A549 (cell line): ENCODE results near the gene LYL1. TPM values are rescaled to one million over a fixed set of nuclear protein-coding genes. Genes with fewer than 3 reads are reported as not detected.

Source experiments
- ATAC-seq, 2 experiments: fragments of 200-7000 bp in 1 of 2; fragments of >200 bp in 1 of 2; cut with Nextera tagmentation in 1 of 2; cut with Tn5 transposase in 1 of 2; 3 replicates each; pipeline versions ENCODE4 v1.8.0 to v1.9.1; 2018 to 2020; ENCODE audit warnings: mild to moderate bottlenecking in 1 of 2, moderate library complexity in 1 of 2
- CTCF ChIA-PET: fragments of 300-600 bp; sonication (Branson Sonifier 250); formaldehyde crosslinking; extraction: SDS; loops from one replicate; lab custom pipeline; 2021; ENCODE audit warnings: antibody characterized with exemption, inconsistent platforms; lab: Yijun Ruan, JAX
- POLR2A ChIA-PET: fragments of 350-600 bp; formaldehyde crosslinking; extraction: SDS; loops from one replicate; lab custom pipeline; 2021; ENCODE audit warnings: antibody characterized with exemption, inconsistent platforms; lab: Yijun Ruan, JAX
- DNase-seq, 2 experiments: peaks; one replicate each; pipeline versions ENCODE4 v3.0.0 to v3.0.0-alpha.2; 2011 to 2016; ENCODE audit warnings: low read depth in 1 of 2, low spot score in 1 of 2
- FAIRE-seq: peaks from 2 replicates; lab custom pipeline; 2011; peaks lifted over from hg19 to GRCh38; lab: Jason Lieb, UNC
- H3K27ac ChIP-seq, 2 experiments: fragments of >200 bp; sonication (Bioruptor Twin); formaldehyde crosslinking; 3 replicates each; pipeline ENCODE4 v1.5.1; 2016 to 2017
- H3K4me1 ChIP-seq: fragments of >200 bp; sonication (Bioruptor Twin); formaldehyde crosslinking; 3 replicates; pipeline ENCODE4 v1.6.1; 2016
- H3K4me2 ChIP-seq: fragments of >200 bp; sonication (Bioruptor Twin); formaldehyde crosslinking; 3 replicates; pipeline ENCODE4 v1.6.1; 2016
- H3K4me3 ChIP-seq: fragments of >200 bp; sonication (Bioruptor Twin); formaldehyde crosslinking; 3 replicates; pipeline ENCODE4 v1.5.1; 2016
- H3K9me3 ChIP-seq: fragments of >200 bp; sonication (Bioruptor Twin); formaldehyde crosslinking; 3 replicates; pipeline ENCODE4 v1.6.1; 2016
- ATOH8 ChIP-seq: fragments of 250-450 bp; sonication (Bioruptor Pico); IDR thresholded peaks from 2 replicates; pipeline ENCODE4 v1.5.0; 2020; ENCODE audit warnings: low read depth, mild to moderate bottlenecking, moderate library complexity
- CBX2 ChIP-seq: fragments of 200-600 bp; sonication (generic); IDR thresholded peaks from 2 replicates; pipeline ENCODE4 v1.6.1; 2016; ENCODE audit warnings: low read depth, mild to moderate bottlenecking, borderline replicate concordance
- CEBPB ChIP-seq, 2 experiments: fragments of >200 bp in 1 of 2; sonication (Bioruptor Twin) in 1 of 2; formaldehyde crosslinking in 1 of 2; IDR thresholded peaks; 2 replicates each; pipeline ENCODE4 v1.6.1; 2012 to 2016
- CHD2 ChIP-seq: fragments of 150-350 bp; IDR thresholded peaks from 2 replicates; pipeline ENCODE4 v1.6.1; 2014; ENCODE audit warnings: low read length; ENCODE audit not compliant: partially characterized antibody
- CHD4 ChIP-seq: fragments of 200-600 bp; sonication (generic); IDR thresholded peaks from 2 replicates; pipeline ENCODE4 v1.6.1; 2016; ENCODE audit warnings: antibody characterized with exemption, mild to moderate bottlenecking, borderline replicate concordance
- CTCF ChIP-seq: fragments of >200 bp; sonication (Bioruptor Twin); formaldehyde crosslinking; IDR thresholded peaks from 3 replicates; pipeline ENCODE4 v1.5.1; 2016
- EHMT2 ChIP-seq: fragments of 200-600 bp; sonication (generic); IDR thresholded peaks from 2 replicates; pipeline ENCODE4 v1.6.1; 2016; ENCODE audit warnings: antibody characterized with exemption, low read depth, mild to moderate bottlenecking, moderate library complexity
- FOSB ChIP-seq: fragments of 250-450 bp; sonication (Bioruptor Pico); IDR thresholded peaks from 2 replicates; pipeline ENCODE4 v1.5.0; 2020; ENCODE audit warnings: mild to moderate bottlenecking, moderate library complexity
- FOSL2 ChIP-seq, 2 experiments: fragments of 450-650 bp in 1 of 2; fragments of >200 bp in 1 of 2; sonication (Bioruptor Twin) in 1 of 2; formaldehyde crosslinking; IDR thresholded peaks; 2 replicates each; pipeline versions ENCODE4 v1.5.0 to v1.6.1; 2016 to 2020; ENCODE audit warnings: mild to moderate bottlenecking in 1 of 2, moderate library complexity in 1 of 2
- FOXS1 ChIP-seq: fragments of 250-450 bp; sonication (Bioruptor Pico); IDR thresholded peaks from 2 replicates; pipeline ENCODE4 v1.5.0; 2020; ENCODE audit warnings: mild to moderate bottlenecking, moderate library complexity
- HES2 ChIP-seq: fragments of >200 bp; sonication (Bioruptor Twin); formaldehyde crosslinking; IDR thresholded peaks from 2 replicates; pipeline ENCODE4 v1.6.1; 2016
- MAFK ChIP-seq: fragments of 450-650 bp; IDR thresholded peaks from 2 replicates; pipeline ENCODE4 v1.6.1; 2014; ENCODE audit not compliant: partially characterized antibody
- MAX ChIP-seq: IDR thresholded peaks from 2 replicates; pipeline ENCODE4 v1.6.1; 2012
- NR3C1 ChIP-seq: fragments of >200 bp; sonication (Bioruptor Twin); formaldehyde crosslinking; IDR thresholded peaks from 3 replicates; pipeline ENCODE4 v1.6.1; 2017
- PBX3 ChIP-seq: IDR thresholded peaks from 2 replicates; pipeline ENCODE4 v1.6.1; 2012
- PHF8 ChIP-seq: fragments of 200-600 bp; sonication (generic); IDR thresholded peaks from 2 replicates; pipeline ENCODE4 v1.6.1; 2016; ENCODE audit warnings: low read depth, mild to moderate bottlenecking, antibody characterized with exemption, moderate library complexity, borderline replicate concordance
- POLR2A ChIP-seq: IDR thresholded peaks from 2 replicates; pipeline ENCODE4 v1.6.1; 2012; ENCODE audit warnings: mild to moderate bottlenecking, low read length
- RAD21 ChIP-seq, 2 experiments: fragments of >200 bp in 1 of 2; sonication (Bioruptor Twin) in 1 of 2; formaldehyde crosslinking in 1 of 2; IDR thresholded peaks in 1 of 2; conservative IDR thresholded peaks in 1 of 2; 2 replicates in 1 of 2; 3 replicates in 1 of 2; pipeline ENCODE4 v1.6.1; 2012 to 2018; ENCODE audit warnings: inconsistent platforms in 1 of 2
- RARB ChIP-seq: fragments of 250-450 bp; sonication (Bioruptor Pico); IDR thresholded peaks from 2 replicates; pipeline ENCODE4 v1.8.0; 2021; ENCODE audit warnings: mild to moderate bottlenecking, moderate library complexity
- RCOR1 ChIP-seq: fragments of 150-350 bp; IDR thresholded peaks from 2 replicates; pipeline ENCODE4 v1.6.1; 2014; ENCODE audit warnings: antibody characterized with exemption, low read length, low read depth
- REST ChIP-seq: fragments of 200-600 bp; sonication (generic); IDR thresholded peaks from 2 replicates; pipeline ENCODE4 v1.6.1; 2016; ENCODE audit warnings: antibody characterized with exemption, mild to moderate bottlenecking, moderate library complexity
- RNF2 ChIP-seq: fragments of 200-600 bp; sonication (generic); IDR thresholded peaks from 2 replicates; pipeline ENCODE4 v1.6.1; 2016; ENCODE audit warnings: low read depth, mild to moderate bottlenecking, antibody characterized with exemption, moderate library complexity, borderline replicate concordance
- SMC3 ChIP-seq: fragments of >200 bp; sonication (Bioruptor Twin); formaldehyde crosslinking; IDR thresholded peaks from 3 replicates; pipeline ENCODE4 v1.6.1; 2018; ENCODE audit warnings: inconsistent platforms
- SREBF2 ChIP-seq: fragments of 450-650 bp; IDR thresholded peaks from 2 replicates; pipeline ENCODE4 v1.6.1; 2014; ENCODE audit warnings: mild to moderate bottlenecking, moderate library complexity
- TFCP2L1 ChIP-seq: fragments of 250-450 bp; sonication (Bioruptor Pico); IDR thresholded peaks from 2 replicates; pipeline ENCODE4 v1.5.0; 2021; ENCODE audit warnings: mild to moderate bottlenecking
- whole genome bisulfite sequencing: methylation state at CpG from one replicate; pipeline ENCODE4 v1.1.6; 2017; ENCODE audit errors: missing lambda C conversion rate; 5-methylcytosine and 5-hydroxymethylcytosine counted together
- polyA plus RNA-seq, 4 experiments: library from polyadenylated mRNA; depleted of rRNA in 3 of 4; stranded (reverse); fragments of >200 nt; fragmentation: RNase III in 1 of 4; extraction: RNeasy Plus Mini Kit Qiagen cat#74134 plus additional on column Dnase treatment in 1 of 4; gene quantifications; 2 replicates in 3 of 4; 3 replicates in 1 of 4; pipeline ENCODE4 v1.2.3, GENCODE V29; 2011 to 2017

The LYL1 gene
- polyA plus RNA-seq, 2 of the 4 experiments (the other 2 are of a cell fraction) = 0.26 to 0.39 TPM

- ChIA-PET POLR2A (no interaction called here), CTCF (interaction anchor here (0.8 to 8.8 kb wide), 6 partner anchors 12 to 78 kb away, joined by 3 to 121 read pairs (median 6); no protein-coding TSS in a partner anchor)
- ATAC-seq (no peak), FAIRE-seq (no peak), DNase-seq (no peak)
- Histone ChIP-seq H3K4me2 (no peak overlapping the region), H3K27ac (peak overlapping the region in 1 of 2 experiments; percentile 82; a peak in 1 of 6 replicates), H3K4me1 (peaks cover 44% of the 10 kb centered on the region), H3K9me3 (no peaks in the 10 kb centered on the region), H3K4me3 (no peak overlapping the region)
- WGBS = 79% methylated on average over 16 of the region's 17 CpGs
- TF ChIP-seq CHD4 = no peak
- TF ChIP-seq TFCP2L1 (CRISPR knock-in tag) = no peak
- TF ChIP-seq CTCF = no peak
- TF ChIP-seq MAFK = no peak
- no peak for TF ChIP-seq CBX2
- no peak for TF ChIP-seq RNF2
- TF ChIP-seq MAX = no peak
- TF ChIP-seq PBX3 = no peak
- TF ChIP-seq RCOR1 = no peak
- no peak for TF ChIP-seq PHF8
- TF ChIP-seq RAD21 (conservative IDR thresholded peaks at IDR 0.05 in 1 of 2, IDR thresholded peaks at IDR 0.05 in 1 of 2) = no peak
- TF ChIP-seq POLR2A = no peak
- no peak for TF ChIP-seq ATOH8 (CRISPR knock-in tag)
- TF ChIP-seq CEBPB (IDR thresholded peaks at IDR 0.05) = no peak
- TF ChIP-seq, all 56 proteins: peak for 0
Measured at GRCh38 chr19:13056052-13056660, 46.5 kb downstream of the LYL1 start.

- H3K4me1 ChIP-seq = peaks cover 39% of the 10 kb centered on the region
Measured at GRCh38 chr19:13055213-13056051, 47.2 kb downstream of the LYL1 start.

More at GRCh38 chr19:13055213-13056051, 47.2 kb downstream of the LYL1 start:
- 85% methylated on average over 19 of the region's 29 CpGs for WGBS
- no peak for DNase-seq
- TF ChIP-seq FOSL2 (IDR thresholded peaks at IDR 0.05) = no peak
- TF ChIP-seq FOSL2 (CRISPR knock-in tag; IDR thresholded peaks at IDR 0.05) = no peak
- no peak for TF ChIP-seq FOXS1 (CRISPR knock-in tag)
- TF ChIP-seq SMC3 = no peak
- TF ChIP-seq CHD2 = no peak
- TF ChIP-seq RARB = no peak
- TF ChIP-seq EHMT2 = no peak
- no peak for TF ChIP-seq FOSB (CRISPR knock-in tag)
- no peak for TF ChIP-seq HES2
- TF ChIP-seq REST = no peak
- TF ChIP-seq SREBF2 = no peak
- TF ChIP-seq NR3C1 = no peak
- ChIA-PET POLR2A (no interaction called here), CTCF (interaction anchor here (0.7 to 4.6 kb wide), 10 partner anchors 13 to 90 kb away, joined by 3 to 21 read pairs (median 6); no protein-coding TSS in a partner anchor)
- Histone ChIP-seq H3K4me2 (no peak overlapping the region), H3K9me3 (no peaks in the 10 kb centered on the region), H3K27ac (peak overlapping the region in 1 of 2 experiments; percentile 82; a peak in 2 of 6 replicates), H3K4me3 (no peak overlapping the region)
- FAIRE-seq = no peak
- no peak for ATAC-seq
